ENCODE data around the gene C4orf51.
A peak's percentile ranks its signal among the peaks of the same experiment; 100 is the strongest.

The C4orf51 gene

GRCh38 chr4:145716200-145716599 lies 36.3 kb downstream of the C4orf51 start:
- TF ChIP-seq CTCF (IDR thresholded peaks at IDR 0.05), result no peak
- peaks cover 15% of the 10 kb centered on the region for H3K9me3 Mint-ChIP-seq
- H3K4me1 Mint-ChIP-seq, result peaks cover 14% of the 10 kb centered on the region
- no peak overlapping the region for H3K4me3 Mint-ChIP-seq
- no peak overlapping the region for H3K27ac Mint-ChIP-seq
- H3K27me3 Mint-ChIP-seq (ENCODE audit: low read depth, poor library complexity), result peaks cover 15% of the 10 kb centered on the region
- no peaks in the 10 kb centered on the region for H3K36me3 Mint-ChIP-seq (ENCODE audit: low read depth)
- no peak for DNase-seq

- no peak overlapping the region for H3K27ac Mint-ChIP-seq
- H3K27me3 Mint-ChIP-seq (ENCODE audit: low read depth, poor library complexity), result peaks cover 15% of the 10 kb centered on the region
- H3K4me3 Mint-ChIP-seq, result no peak overlapping the region
- H3K9me3 Mint-ChIP-seq, result peaks cover 10% of the 10 kb centered on the region
- no peak for TF ChIP-seq CTCF (IDR thresholded peaks at IDR 0.05)
- H3K4me1 Mint-ChIP-seq, result peaks cover 14% of the 10 kb centered on the region
- DNase-seq, result no peak
- no peaks in the 10 kb centered on the region for H3K36me3 Mint-ChIP-seq (ENCODE audit: low read depth)
These were observed 36.8 kb downstream of the C4orf51 start for GRCh38 chr4:145716661-145717200.

- peaks cover 14% of the 10 kb centered on the region for H3K4me1 Mint-ChIP-seq
- H3K9me3 Mint-ChIP-seq, result peaks cover 8% of the 10 kb centered on the region
- H3K27me3 Mint-ChIP-seq (ENCODE audit: low read depth, poor library complexity), result peaks cover 11% of the 10 kb centered on the region
- no peaks in the 10 kb centered on the region for H3K36me3 Mint-ChIP-seq (ENCODE audit: low read depth)
- H3K4me3 Mint-ChIP-seq, result no peak overlapping the region
- DNase-seq, result no peak
- no peak for TF ChIP-seq CTCF (IDR thresholded peaks at IDR 0.05)
- peak overlapping the region; percentile 41 for H3K27ac Mint-ChIP-seq
These were observed 40.0 kb downstream of the C4orf51 start for GRCh38 chr4:145719752-145720624.

- Mint-ChIP-seq H3K4me1 (peaks cover 14% of the 10 kb centered on the region), H3K27me3 (ENCODE audit: low read depth, poor library complexity) (peaks cover 11% of the 10 kb centered on the region), H3K9me3 (peaks cover 8% of the 10 kb centered on the region), H3K27ac (peak overlapping the region; percentile 41), H3K4me3 (no peak overlapping the region), H3K36me3 (ENCODE audit: low read depth) (no peaks in the 10 kb centered on the region)
- no peak for TF ChIP-seq CTCF (IDR thresholded peaks at IDR 0.05)
- DNase-seq, result no peak
These were observed 40.7 kb downstream of the C4orf51 start for GRCh38 chr4:145720656-145721055.

- Mint-ChIP-seq H3K9me3 (peaks cover 8% of the 10 kb centered on the region), H3K4me3 (no peak overlapping the region), H3K27me3 (ENCODE audit: low read depth, poor library complexity) (peaks cover 11% of the 10 kb centered on the region), H3K27ac (no peak overlapping the region), H3K36me3 (ENCODE audit: low read depth) (no peaks in the 10 kb centered on the region), H3K4me1 (peaks cover 14% of the 10 kb centered on the region)
- TF ChIP-seq CTCF (IDR thresholded peaks at IDR 0.05), result no peak
- no peak for DNase-seq
These were observed 42.6 kb downstream of the C4orf51 start for GRCh38 chr4:145722561-145722960.
